ENCODE results near the gene CXCR4. TPM values are rescaled to one million over a fixed set of nuclear protein-coding genes. Genes with fewer than 3 reads are reported as not detected.

CXCR4 gene
- total and polyA plus RNA-seq, 9 of the 15 experiments (the other 6 are each of a cell fraction or from before 2014, with no cell fraction given) = 0.07 to 0.45 (median 0.17) TPM; not detected in 3

- CTCF ChIA-PET (ENCODE audit: low intra/inter-chr PET ratio) = no interaction called here
- H2AFZ ChIP-seq (ENCODE audit: low read depth, low read length) = no peak overlapping the region
- DNase-seq (ENCODE audit: extremely low read depth in 1 of 4, low spot score in 3 of 4) = no peak
- in situ Hi-C loops (cut with MboI) (no loop called here), intact Hi-C loops (cut with micrococcal nuclease) (no loop called here)
- no peak overlapping the region for H3K4me3 ChIP-seq
- no peaks in the 10 kb centered on the region for H4K20me1 ChIP-seq (replicated peaks; ENCODE audit: control insufficient read depth, insufficient read depth, low read length)
- H3K9me3 ChIP-seq (replicated peaks; ENCODE audit: control insufficient read depth, insufficient read depth, low read depth, low read length) = no peaks in the 10 kb centered on the region
- FAIRE-seq = no peak
- POLR2A ChIA-PET = interaction anchor here (1.1 kb wide), 1 partner anchor 9 kb away, joined by 3 read pairs; no protein-coding TSS in a partner anchor
- no peak overlapping the region for H3K27ac ChIP-seq (ENCODE audit: extremely low read depth, low read depth, low read length)
- H3K36me3 ChIP-seq (ENCODE audit: control insufficient read depth, insufficient read depth, low read length) = no peaks in the 10 kb centered on the region
- H3K4me2 ChIP-seq (ENCODE audit: insufficient read depth, low read length) = no peak overlapping the region
- ATAC-seq = no peak
- H3K9me1 ChIP-seq (ENCODE audit: control insufficient read depth, insufficient read depth, low read length) = no peaks in the 10 kb centered on the region
- no peaks in the 10 kb centered on the region for H3K4me1 ChIP-seq (replicated peaks in 1 of 2; ENCODE audit: control insufficient read depth in 2 of 2, insufficient read depth in 2 of 2, low read length in 2 of 2)
- no TSS peak for BruUV-seq (replicated peaks)
- no peaks in the 10 kb centered on the region for H3K79me2 ChIP-seq (ENCODE audit: control insufficient read depth, insufficient read depth, low read length)
- H3K9ac ChIP-seq (ENCODE audit: insufficient read depth in 1 of 2, low read depth in 2 of 2, low read length in 2 of 2) = no peak overlapping the region
- peaks cover 2 to 11% of the 10 kb centered on the region in 2 experiments; a peak in 4 of 5 replicates for H3K27me3 ChIP-seq (ENCODE audit: control insufficient read depth in 2 of 2, insufficient read depth in 2 of 2, low read length in 2 of 2)
- no peak for TF ChIP-seq ZNF395 (CRISPR knock-in tag; IDR thresholded peaks at IDR 0.05)
- TF ChIP-seq NKRF (IDR thresholded peaks at IDR 0.05; ENCODE audit: borderline replicate concordance) = no peak
- TF ChIP-seq CCAR2 (IDR thresholded peaks at IDR 0.05; ENCODE audit: low read depth, low read length) = no peak
- TF ChIP-seq PHF8 (IDR thresholded peaks at IDR 0.05; ENCODE audit: borderline replicate concordance, low read length) = no peak
- no peak for TF ChIP-seq ZNF280A (IDR thresholded peaks at IDR 0.05; ENCODE audit: low read depth, partially characterized antibody)
- no peak for TF ChIP-seq NFATC3 (IDR thresholded peaks at IDR 0.05)
- TF ChIP-seq CHD2 (IDR thresholded peaks at IDR 0.05; ENCODE audit: low read depth, low read length) = no peak
- TF ChIP-seq TAF9B (IDR thresholded peaks at IDR 0.05; ENCODE audit: partially characterized antibody) = no peak
- TF ChIP-seq STAG1 (CRISPR knock-in tag; IDR thresholded peaks at IDR 0.05; ENCODE audit: borderline replicate concordance) = no peak
- TF ChIP-seq BCOR (IDR thresholded peaks at IDR 0.05) = no peak
- TF ChIP-seq ZNF263 (CRISPR knock-in tag; IDR thresholded peaks at IDR 0.05; ENCODE audit: borderline replicate concordance) = no peak
- no peak for TF ChIP-seq ZBTB49 (CRISPR knock-in tag; IDR thresholded peaks at IDR 0.05; ENCODE audit: borderline replicate concordance)
- TF ChIP-seq TCF15 (CRISPR knock-in tag; IDR thresholded peaks at IDR 0.05) = no peak
- no peak for TF ChIP-seq ZKSCAN8 (CRISPR knock-in tag; IDR thresholded peaks at IDR 0.05)
- no peak for TF ChIP-seq ZNF282 (CRISPR knock-in tag; IDR thresholded peaks at IDR 0.05)
- TF ChIP-seq CBFB (CRISPR knock-in tag; IDR thresholded peaks at IDR 0.05) = no peak
Measured at GRCh38 chr2:136132825-136133155, 14.8 kb upstream of the CXCR4 start.

Measured in K562 (cell line).